ENCODE results near the gene EEF2K.

The EEF2K gene

DNA sequence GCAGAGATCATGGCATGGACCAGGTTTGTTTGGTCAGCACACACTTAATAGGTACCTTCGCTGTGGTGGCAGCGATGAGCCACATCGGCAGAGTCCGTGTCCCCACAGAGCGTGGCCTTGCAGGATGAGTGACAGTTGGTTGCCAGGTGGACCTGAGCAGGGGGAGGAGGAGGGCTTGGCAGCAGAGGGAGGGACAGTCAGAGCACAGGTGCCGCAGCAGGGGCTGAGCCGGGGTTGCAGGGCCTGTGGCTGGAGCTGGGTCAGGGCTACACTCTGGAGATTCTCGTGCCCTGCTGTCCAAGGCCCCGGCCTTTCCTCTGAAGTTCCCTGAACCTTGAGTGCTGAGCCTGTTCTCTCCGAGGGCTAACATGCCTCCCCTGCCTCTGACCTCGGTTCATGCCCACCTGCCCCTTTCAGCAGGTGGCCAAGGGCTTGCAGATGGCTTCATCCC lies 116.0 kb downstream of the EEF2K start:
- no peak overlapping the region for H3K4me3 ChIP-seq (ENCODE audit: low read length)
- DNase-seq (ENCODE audit: low read depth): no peak
- H3K9ac ChIP-seq (ENCODE audit: low read length): no peak overlapping the region
- no peaks in the 10 kb centered on the region for H3K27me3 ChIP-seq (replicated peaks; ENCODE audit: control insufficient read depth, insufficient read depth, low read length)
- peaks cover 73% of the 10 kb centered on the region for H3K36me3 ChIP-seq (ENCODE audit: control insufficient read depth, insufficient read depth, low read length, severe bottlenecking)
- peaks cover 4% of the 10 kb centered on the region for H3K4me1 ChIP-seq (ENCODE audit: control insufficient read depth, insufficient read depth, low read length)
- no peaks in the 10 kb centered on the region for H3K9me3 ChIP-seq (ENCODE audit: control insufficient read depth, low read length)

DNA sequence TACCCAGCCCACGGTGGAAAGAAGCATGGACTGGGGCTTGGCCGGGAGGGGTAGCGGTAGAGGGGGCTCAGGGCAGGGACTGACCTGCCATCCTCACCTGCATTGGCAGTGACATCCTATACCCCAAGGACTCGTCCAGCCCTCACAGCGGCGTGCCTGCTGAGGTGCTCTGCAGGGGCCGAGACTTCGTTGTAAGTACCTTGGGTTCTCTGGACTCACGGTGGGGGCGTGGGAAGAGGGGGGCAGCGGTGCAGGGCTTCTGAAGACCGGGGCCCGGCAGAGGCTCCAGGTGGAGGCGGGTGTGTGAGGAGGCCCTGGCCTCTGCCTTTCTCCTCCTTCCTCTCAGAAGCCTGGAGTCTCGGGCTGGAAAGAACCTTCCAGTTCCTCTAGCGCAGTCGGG lies 116.7 kb downstream of the EEF2K start:
- Histone ChIP-seq H3K36me3 (ENCODE audit: control insufficient read depth, insufficient read depth, low read length, severe bottlenecking) (peaks cover 73% of the 10 kb centered on the region), H3K4me3 (ENCODE audit: low read length) (no peak overlapping the region), H3K9ac (ENCODE audit: low read length) (no peak overlapping the region), H3K4me1 (ENCODE audit: control insufficient read depth, insufficient read depth, low read length) (peaks cover 4% of the 10 kb centered on the region), H3K27me3 (replicated peaks; ENCODE audit: control insufficient read depth, insufficient read depth, low read length) (no peaks in the 10 kb centered on the region), H3K9me3 (ENCODE audit: control insufficient read depth, low read length) (no peaks in the 10 kb centered on the region)
- no peak for DNase-seq (ENCODE audit: low read depth)

GRCh38 chr16:22323173-22323958 lies 117.3 kb downstream of the EEF2K start:
- Histone ChIP-seq H3K4me3 (ENCODE audit: low read length) (no peak overlapping the region), H3K4me1 (ENCODE audit: control insufficient read depth, insufficient read depth, low read length) (peaks cover 4% of the 10 kb centered on the region), H3K27me3 (replicated peaks; ENCODE audit: control insufficient read depth, insufficient read depth, low read length) (no peaks in the 10 kb centered on the region), H3K9ac (ENCODE audit: low read length) (no peak overlapping the region), H3K36me3 (ENCODE audit: control insufficient read depth, insufficient read depth, low read length, severe bottlenecking) (peaks cover 78% of the 10 kb centered on the region), H3K9me3 (ENCODE audit: control insufficient read depth, low read length) (no peaks in the 10 kb centered on the region)
- DNase-seq (ENCODE audit: low read depth): no peak

DNA sequence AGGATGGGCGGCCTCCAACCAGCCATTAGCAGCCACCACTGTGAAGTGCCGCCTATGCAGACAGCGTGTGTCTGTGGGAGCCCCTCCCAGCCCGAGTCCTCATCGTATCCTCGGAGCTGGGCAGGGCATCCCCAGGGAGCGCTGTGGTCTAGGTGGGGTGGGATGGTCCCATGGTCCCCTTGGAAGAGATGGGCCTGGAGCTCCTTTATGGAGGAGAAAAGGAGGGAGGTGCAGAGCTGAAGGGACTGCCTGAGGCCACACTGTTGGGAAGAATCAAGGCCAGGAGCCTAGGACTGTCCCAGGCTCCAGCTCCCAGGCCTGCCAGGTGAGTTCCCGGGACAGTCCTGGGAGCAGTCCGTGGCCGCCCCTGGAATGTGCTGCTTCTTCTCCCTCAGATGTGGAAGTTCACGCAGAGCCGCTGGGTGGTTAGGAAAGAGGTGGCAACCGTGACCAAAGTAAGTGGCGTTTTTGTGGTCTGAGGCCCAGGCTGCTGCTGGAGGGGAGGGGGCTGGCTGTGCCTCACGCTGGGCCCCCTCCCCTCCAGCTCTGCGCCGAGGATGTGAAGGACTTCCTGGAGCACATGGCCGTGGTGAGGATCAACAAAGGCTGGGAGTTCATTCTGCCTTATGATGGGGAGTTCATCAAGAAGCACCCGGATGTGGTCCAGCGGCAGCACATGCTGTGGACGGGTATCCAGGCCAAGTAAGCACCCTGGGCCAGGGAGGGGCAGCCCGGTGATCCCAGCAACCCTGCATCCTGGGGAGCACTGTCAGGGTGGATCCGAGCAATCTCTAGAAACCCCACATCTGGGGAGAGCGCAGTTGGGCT lies 118.1 kb downstream of the EEF2K start:
- Histone ChIP-seq H3K36me3 (ENCODE audit: control insufficient read depth, insufficient read depth, low read length, severe bottlenecking) (peaks cover 81% of the 10 kb centered on the region), H3K4me3 (ENCODE audit: low read length) (no peak overlapping the region), H3K27me3 (replicated peaks; ENCODE audit: control insufficient read depth, insufficient read depth, low read length) (no peaks in the 10 kb centered on the region), H3K9ac (ENCODE audit: low read length) (no peak overlapping the region), H3K4me1 (ENCODE audit: control insufficient read depth, insufficient read depth, low read length) (peaks cover 4% of the 10 kb centered on the region), H3K9me3 (ENCODE audit: control insufficient read depth, low read length) (no peaks in the 10 kb centered on the region)
- DNase-seq (ENCODE audit: low read depth): no peak

GRCh38 chr16:22324787-22325597 lies 118.9 kb downstream of the EEF2K start:
- Histone ChIP-seq H3K9me3 (ENCODE audit: control insufficient read depth, low read length) (no peaks in the 10 kb centered on the region), H3K4me1 (ENCODE audit: control insufficient read depth, insufficient read depth, low read length) (peaks cover 4% of the 10 kb centered on the region), H3K9ac (ENCODE audit: low read length) (no peak overlapping the region), H3K4me3 (ENCODE audit: low read length) (no peak overlapping the region), H3K27me3 (replicated peaks; ENCODE audit: control insufficient read depth, insufficient read depth, low read length) (no peaks in the 10 kb centered on the region), H3K36me3 (ENCODE audit: control insufficient read depth, insufficient read depth, low read length, severe bottlenecking) (peaks cover 79% of the 10 kb centered on the region)
- DNase-seq (ENCODE audit: low read depth): no peak

DNA sequence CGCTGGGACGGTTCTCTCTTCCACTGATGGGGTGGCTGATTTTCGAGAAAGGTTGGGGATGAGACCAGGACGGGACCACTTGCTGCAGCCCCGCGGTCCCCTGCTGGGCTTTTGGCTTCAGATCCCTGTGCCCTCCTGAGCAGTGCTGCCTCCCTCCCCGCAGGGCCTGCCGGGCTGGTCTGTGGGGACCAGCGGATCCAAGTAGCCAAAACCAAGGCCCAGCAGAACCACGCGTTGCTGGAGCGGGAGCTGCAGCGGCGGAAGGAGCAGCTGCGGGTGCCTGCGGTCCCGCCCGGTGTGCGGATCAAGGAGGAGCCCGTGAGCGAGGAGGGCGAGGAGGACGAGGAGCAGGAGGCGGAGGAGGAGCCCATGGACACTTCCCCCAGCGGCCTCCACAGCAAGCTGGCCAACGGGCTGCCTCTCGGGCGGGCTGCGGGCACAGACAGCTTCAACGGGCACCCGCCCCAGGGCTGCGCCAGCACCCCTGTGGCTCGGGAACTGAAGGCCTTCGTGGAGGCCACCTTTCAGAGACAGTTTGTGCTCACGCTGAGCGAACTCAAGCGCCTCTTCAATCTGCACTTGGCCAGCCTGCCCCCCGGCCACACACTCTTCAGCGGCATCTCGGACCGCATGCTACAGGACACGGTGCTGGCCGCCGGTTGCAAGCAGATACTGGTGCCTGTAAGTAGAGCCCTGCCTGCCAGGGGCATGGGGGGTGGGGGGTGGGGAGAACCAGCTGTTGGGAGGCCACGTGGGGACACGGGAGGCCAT lies 119.7 kb downstream of the EEF2K start:
- Histone ChIP-seq H3K36me3 (ENCODE audit: control insufficient read depth, insufficient read depth, low read length, severe bottlenecking) (peaks cover 75% of the 10 kb centered on the region), H3K9ac (ENCODE audit: low read length) (no peak overlapping the region), H3K27me3 (replicated peaks; ENCODE audit: control insufficient read depth, insufficient read depth, low read length) (no peaks in the 10 kb centered on the region), H3K4me1 (ENCODE audit: control insufficient read depth, insufficient read depth, low read length) (peaks cover 4% of the 10 kb centered on the region), H3K4me3 (ENCODE audit: low read length) (no peak overlapping the region), H3K9me3 (ENCODE audit: control insufficient read depth, low read length) (no peaks in the 10 kb centered on the region)
- DNase-seq (ENCODE audit: low read depth): no peak

DNA sequence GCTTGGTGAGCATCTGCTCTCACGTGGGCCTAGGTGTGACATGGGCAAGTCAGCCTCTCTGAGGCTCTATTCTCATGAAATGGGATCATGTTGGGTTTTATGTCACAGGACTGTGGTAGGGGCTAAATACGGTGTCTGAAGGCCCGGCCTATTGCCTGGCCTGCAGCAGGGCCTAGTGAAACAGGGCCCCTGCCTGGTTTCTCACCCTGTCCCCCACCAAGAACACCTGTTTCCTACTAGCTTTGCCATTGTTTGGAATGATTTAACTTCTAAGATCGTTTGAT lies 120.2 kb downstream of the EEF2K start:
- Histone ChIP-seq H3K36me3 (ENCODE audit: control insufficient read depth, insufficient read depth, low read length, severe bottlenecking) (peaks cover 76% of the 10 kb centered on the region), H3K4me3 (ENCODE audit: low read length) (no peak overlapping the region), H3K27me3 (replicated peaks; ENCODE audit: control insufficient read depth, insufficient read depth, low read length) (no peaks in the 10 kb centered on the region), H3K9ac (ENCODE audit: low read length) (peak overlapping the region; percentile 37), H3K4me1 (ENCODE audit: control insufficient read depth, insufficient read depth, low read length) (peaks cover 4% of the 10 kb centered on the region), H3K9me3 (ENCODE audit: control insufficient read depth, low read length) (no peaks in the 10 kb centered on the region)
- no peak for DNase-seq (ENCODE audit: low read depth)

- Histone ChIP-seq H3K9ac (ENCODE audit: low read length) (peak overlapping the region; percentile 37), H3K36me3 (ENCODE audit: control insufficient read depth, insufficient read depth, low read length, severe bottlenecking) (peaks cover 76% of the 10 kb centered on the region), H3K4me3 (ENCODE audit: low read length) (no peak overlapping the region), H3K4me1 (ENCODE audit: control insufficient read depth, insufficient read depth, low read length) (peaks cover 4% of the 10 kb centered on the region), H3K27me3 (replicated peaks; ENCODE audit: control insufficient read depth, insufficient read depth, low read length) (no peaks in the 10 kb centered on the region), H3K9me3 (ENCODE audit: control insufficient read depth, low read length) (no peaks in the 10 kb centered on the region)
- no peak for DNase-seq (ENCODE audit: low read depth)
Observed at GRCh38 chr16:22326771-22327445, 120.8 kb downstream of the EEF2K start.

DNA sequence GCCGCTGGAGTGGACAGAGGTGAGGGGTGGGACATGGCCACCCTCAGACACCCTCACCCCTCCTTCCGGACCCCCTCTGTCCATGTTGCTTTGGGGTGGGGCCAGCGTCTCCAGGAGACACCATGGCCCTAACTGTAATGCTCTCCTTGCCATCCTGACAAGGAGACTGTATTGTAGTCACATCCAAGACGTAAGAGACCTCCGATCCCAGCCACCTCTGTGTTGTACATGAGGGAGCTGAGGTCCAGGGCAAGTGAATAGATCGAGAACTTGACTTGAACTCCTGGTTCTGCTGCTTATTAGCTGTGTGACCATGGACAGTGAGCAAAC lies 121.3 kb downstream of the EEF2K start:
- no peak overlapping the region for H3K9ac ChIP-seq (ENCODE audit: low read length)
- H3K27me3 ChIP-seq (replicated peaks; ENCODE audit: control insufficient read depth, insufficient read depth, low read length): no peaks in the 10 kb centered on the region
- no peaks in the 10 kb centered on the region for H3K9me3 ChIP-seq (ENCODE audit: control insufficient read depth, low read length)
- peaks cover 4% of the 10 kb centered on the region for H3K4me1 ChIP-seq (ENCODE audit: control insufficient read depth, insufficient read depth, low read length)
- no peak for DNase-seq (ENCODE audit: low read depth)
- peaks cover 76% of the 10 kb centered on the region for H3K36me3 ChIP-seq (ENCODE audit: control insufficient read depth, insufficient read depth, low read length, severe bottlenecking)
- H3K4me3 ChIP-seq (ENCODE audit: low read length): no peak overlapping the region

DNA sequence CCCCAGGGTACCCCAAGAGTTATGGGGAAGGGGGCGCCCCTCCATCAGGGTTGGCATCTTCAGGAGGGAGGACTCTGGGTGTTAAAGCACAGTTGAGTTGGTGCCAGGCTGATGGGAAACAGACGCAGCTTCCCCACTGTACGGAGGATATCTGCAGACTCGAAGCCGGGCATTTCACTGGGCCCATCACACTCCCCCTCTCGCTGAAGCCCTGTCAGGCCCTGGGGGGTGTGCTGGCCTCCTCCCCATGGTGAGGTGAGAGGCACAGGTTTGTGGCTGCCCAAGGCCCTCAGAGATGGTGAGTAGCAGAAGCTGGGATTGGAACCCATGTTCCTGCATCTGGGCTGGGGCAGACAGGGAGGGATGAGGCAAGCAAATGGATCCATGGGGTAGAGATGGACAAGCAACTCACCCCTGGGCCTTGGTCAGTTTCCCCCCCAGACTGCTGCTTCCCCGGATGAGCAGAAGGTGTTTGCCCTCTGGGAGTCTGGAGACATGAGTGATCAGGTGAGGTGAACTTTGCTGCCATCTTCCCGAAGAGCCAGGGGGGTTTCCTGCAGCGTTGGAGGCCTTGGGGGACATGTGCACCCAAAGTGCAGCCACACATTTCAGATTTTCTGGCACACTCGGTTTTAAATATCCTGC lies 122.1 kb downstream of the EEF2K start:
- peaks cover 4% of the 10 kb centered on the region for H3K4me1 ChIP-seq (ENCODE audit: control insufficient read depth, insufficient read depth, low read length)
- no peak overlapping the region for H3K9ac ChIP-seq (ENCODE audit: low read length)
- no peaks in the 10 kb centered on the region for H3K27me3 ChIP-seq (replicated peaks; ENCODE audit: control insufficient read depth, insufficient read depth, low read length)
- H3K4me3 ChIP-seq (ENCODE audit: low read length): no peak overlapping the region
- DNase-seq (ENCODE audit: low read depth): no peak
- H3K9me3 ChIP-seq (ENCODE audit: control insufficient read depth, low read length): no peaks in the 10 kb centered on the region
- H3K36me3 ChIP-seq (ENCODE audit: control insufficient read depth, insufficient read depth, low read length, severe bottlenecking): peaks cover 75% of the 10 kb centered on the region

All from adipocyte (in vitro differentiated cells).